ENCODE results near the gene CEPT1. TPM values are rescaled to one million over a fixed set of nuclear protein-coding genes. Genes with fewer than 3 reads are reported as not detected.

Gene CEPT1
- total and polyA plus RNA-seq, 9 of the 15 experiments (the other 6 are each of a cell fraction or from before 2014, with no cell fraction given) = 24.4 to 72.6 (median 42.4) TPM

GRCh38 chr1:111161843-111162487 is 21.9 kb downstream of the CEPT1 start (continued):
- TF ChIP-seq TRIM25 (IDR thresholded peaks at IDR 0.05; ENCODE audit: borderline replicate concordance) = no peak
- TF ChIP-seq KHSRP (IDR thresholded peaks at IDR 0.05) = peak; percentile 90; the same call in 1 of the 2 replicates
- no peak for TF ChIP-seq CTCF (IDR thresholded peaks at IDR 0.05 in 2 of 3, conservative IDR thresholded peaks at IDR 0.05 in 1 of 3; ENCODE audit: insufficient read depth in 2 of 3, low read depth in 1 of 3, low read length in 3 of 3)
- TF ChIP-seq CBFB (CRISPR knock-in tag; IDR thresholded peaks at IDR 0.05) = no peak
- no peak for TF ChIP-seq ZNF764 (CRISPR knock-in tag; IDR thresholded peaks at IDR 0.05; ENCODE audit: low read depth)
- TF ChIP-seq MAFG (tag; conservative IDR thresholded peaks at IDR 0.05) = peak; percentile 12; the same call in 1 of the 2 replicates
- TF ChIP-seq THRA (IDR thresholded peaks at IDR 0.05) = no peak
- TF ChIP-seq TFAP4 (CRISPR knock-in tag; IDR thresholded peaks at IDR 0.05; ENCODE audit: borderline replicate concordance) = peak; percentile 29; the same call in 1 of the 2 replicates
- peak in 1 of 2 experiments; percentile 96; a peak in 2 of 4 replicates for TF ChIP-seq TEAD1 (CRISPR knock-in tag; IDR thresholded peaks at IDR 0.05)
- no peak for TF ChIP-seq GTF2E2 (tag; IDR thresholded peaks at IDR 0.05)
- 0 out of 2 replicates have a peak, but pooled peaks have one; percentile 40 for TF ChIP-seq GMEB1 (CRISPR knock-in tag; IDR thresholded peaks at IDR 0.05)
- no peak for TF ChIP-seq ZFP36 (IDR thresholded peaks at IDR 0.05; ENCODE audit: low read depth, low read length, partially characterized antibody)
- no peak for TF ChIP-seq KAT7 (CRISPR knock-in tag; IDR thresholded peaks at IDR 0.05; ENCODE audit: borderline replicate concordance)
- no peak for TF ChIP-seq NR2C2 (CRISPR knock-in tag; IDR thresholded peaks at IDR 0.05)
- TF ChIP-seq NR2C2 (tag; IDR thresholded peaks at IDR 0.05) = peak; percentile 15; the same call in 1 of the 2 replicates
- peak; percentile 92 for TF ChIP-seq ZNF589 (CRISPR knock-in tag; IDR thresholded peaks at IDR 0.05; ENCODE audit: low read depth)
- TF ChIP-seq NCOA2 (IDR thresholded peaks at IDR 0.05; ENCODE audit: partially characterized antibody in 2 of 2) = peak; percentile 63 to 75
- no peak; the same call in 1 of the 2 replicates for TF ChIP-seq BACH1 (tag; IDR thresholded peaks at IDR 0.05)

Data from K562 (cell line).